NCI-H146 treated with DMSO at 0.1 percent for 48 hours (cell line): ENCODE results near the gene NUDT17.

Experiments
- DNase-seq: peaks from one replicate; lab custom pipeline; 2025; ENCODE audit not compliant: unreplicated experiment; lab: John Stamatoyannopoulos, UW

NUDT17 gene

DNA sequence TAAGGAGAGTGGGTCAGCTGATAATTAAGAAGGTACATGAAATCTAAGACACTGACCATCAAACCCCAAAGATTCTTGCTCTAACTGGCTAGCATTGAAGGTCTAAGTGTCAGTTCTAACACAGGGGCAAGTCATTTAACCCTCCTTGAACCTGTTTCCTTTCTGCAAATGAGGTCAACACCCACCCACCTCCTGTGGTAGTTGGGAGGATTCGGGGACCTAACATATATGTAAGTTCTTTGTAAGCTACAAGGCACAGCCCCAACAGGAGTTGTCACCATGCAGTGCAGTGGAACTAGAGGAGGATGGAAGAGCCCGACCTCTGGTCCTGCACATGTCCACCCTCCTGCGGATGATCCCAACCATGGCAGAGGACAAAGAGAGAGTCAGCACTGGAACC, 2.4 kb downstream of the NUDT17 start:
- no peak for DNase-seq

DNA sequence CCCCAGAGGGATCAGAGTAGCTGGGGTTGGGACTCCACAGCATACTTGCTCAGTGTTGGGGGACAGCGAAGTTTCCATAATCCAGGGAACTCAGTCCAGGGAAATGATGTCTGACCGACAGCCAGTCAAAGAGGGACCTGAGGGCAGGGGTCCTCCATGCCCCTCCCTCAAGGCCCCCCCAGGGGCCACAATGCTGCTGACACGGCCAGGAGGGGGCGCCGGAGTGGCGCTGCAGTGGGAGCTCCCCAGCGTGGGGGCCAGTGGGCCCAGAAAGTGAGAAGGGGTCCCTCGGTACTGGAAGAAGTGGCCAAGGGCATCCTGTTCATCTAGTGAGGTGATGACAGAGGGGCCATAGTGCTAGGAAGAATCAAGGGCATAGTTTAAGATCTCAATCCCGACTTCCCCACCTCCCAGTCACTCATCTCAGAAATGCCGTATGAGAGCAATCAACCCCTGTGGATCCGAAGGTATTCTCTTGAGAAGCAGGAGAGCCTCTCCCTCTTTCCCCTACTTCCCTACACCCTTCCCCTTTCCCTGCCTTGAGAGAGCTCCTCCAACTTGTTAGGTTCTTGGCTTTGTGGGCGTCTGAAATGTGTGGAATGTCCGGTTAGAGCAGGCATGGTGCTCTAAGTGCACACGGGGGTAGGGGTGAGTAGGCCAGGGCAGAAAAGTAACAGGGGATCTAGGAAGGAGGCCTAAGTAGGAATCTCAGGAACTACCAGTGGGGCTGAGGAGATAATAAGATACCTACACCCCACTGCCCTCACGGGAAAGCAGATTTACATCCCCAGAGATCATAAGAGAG, 4.1 kb downstream of the NUDT17 start:
- no peak for DNase-seq

DNA sequence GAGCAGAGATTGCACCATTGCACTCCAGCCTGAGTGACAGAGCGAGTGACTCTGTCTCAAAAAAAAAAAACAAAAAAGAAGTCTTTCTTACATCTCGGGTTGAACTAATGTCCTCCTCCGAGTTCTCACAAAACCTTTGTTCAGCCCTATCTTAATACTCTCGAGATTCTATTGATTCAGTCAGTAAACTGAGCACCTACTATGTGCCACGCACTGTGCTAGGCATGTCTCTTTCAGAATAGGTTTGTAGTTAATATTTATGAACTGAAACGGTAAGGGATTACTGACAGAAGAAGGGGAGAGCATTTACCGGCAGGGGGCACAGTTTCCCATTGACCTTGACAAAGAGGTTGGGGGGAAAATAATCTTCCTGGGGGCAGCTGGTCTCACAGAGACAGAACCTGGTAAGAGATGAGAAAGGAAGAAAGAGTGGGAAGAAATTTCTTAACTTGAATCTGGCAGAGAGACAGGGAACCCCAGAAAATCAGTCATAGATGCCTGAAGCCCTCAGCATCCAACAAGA, 10.1 kb downstream of the NUDT17 start:
- no peak for DNase-seq

DNA sequence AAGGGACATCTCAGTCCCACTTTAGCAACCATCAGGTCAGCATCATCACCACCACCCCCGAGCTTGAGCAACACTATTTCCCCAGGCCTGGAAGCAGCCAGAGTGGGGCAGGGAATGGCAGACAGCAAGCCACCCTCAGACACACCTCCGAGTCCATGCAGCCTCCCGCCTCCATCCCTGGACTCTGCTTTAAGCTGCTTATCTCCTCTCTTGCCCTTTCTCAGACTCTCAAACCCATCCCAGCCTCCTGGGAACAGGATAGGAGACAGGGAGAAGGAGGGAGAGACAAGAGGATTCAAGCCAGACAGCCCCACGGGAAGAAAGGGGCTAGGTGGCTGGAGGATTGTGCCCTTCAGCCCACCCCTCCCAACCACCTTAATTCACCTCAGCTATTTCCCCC, 11.7 kb downstream of the NUDT17 start:
- no peak for DNase-seq

DNA sequence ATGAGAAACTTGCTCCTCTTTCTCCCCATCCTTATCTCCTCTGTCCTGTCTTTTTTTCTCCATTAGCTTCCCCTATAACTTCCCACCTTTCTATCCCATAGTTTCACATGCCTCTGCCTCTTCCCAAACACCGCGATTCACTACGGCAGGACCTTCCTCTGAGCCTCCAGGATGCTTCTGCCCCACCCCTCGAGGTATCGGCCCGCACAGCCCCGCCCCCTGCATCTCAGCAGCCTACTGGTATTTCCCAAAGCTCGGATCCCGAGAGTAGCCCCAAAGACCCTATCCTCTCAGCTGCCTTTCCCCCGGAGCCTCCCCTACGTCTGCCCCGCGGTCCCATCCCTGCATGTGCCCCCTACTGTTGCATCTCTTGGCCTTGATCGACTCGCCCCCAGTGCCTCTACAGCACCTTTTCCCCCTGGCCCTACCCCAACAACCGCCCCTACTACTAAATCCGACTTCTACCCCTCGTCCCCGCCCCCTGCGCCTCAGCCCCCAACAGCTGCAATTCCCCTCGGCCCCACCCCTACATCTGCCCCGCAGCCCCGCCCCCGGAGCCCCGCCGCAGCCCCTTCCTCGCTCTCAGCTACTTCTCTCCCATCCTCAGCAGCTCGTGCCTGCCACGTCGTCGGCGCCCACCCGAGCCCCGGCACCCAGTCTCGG, 12.9 kb downstream of the NUDT17 start:
- DNase-seq: peak; percentile 47

DNA sequence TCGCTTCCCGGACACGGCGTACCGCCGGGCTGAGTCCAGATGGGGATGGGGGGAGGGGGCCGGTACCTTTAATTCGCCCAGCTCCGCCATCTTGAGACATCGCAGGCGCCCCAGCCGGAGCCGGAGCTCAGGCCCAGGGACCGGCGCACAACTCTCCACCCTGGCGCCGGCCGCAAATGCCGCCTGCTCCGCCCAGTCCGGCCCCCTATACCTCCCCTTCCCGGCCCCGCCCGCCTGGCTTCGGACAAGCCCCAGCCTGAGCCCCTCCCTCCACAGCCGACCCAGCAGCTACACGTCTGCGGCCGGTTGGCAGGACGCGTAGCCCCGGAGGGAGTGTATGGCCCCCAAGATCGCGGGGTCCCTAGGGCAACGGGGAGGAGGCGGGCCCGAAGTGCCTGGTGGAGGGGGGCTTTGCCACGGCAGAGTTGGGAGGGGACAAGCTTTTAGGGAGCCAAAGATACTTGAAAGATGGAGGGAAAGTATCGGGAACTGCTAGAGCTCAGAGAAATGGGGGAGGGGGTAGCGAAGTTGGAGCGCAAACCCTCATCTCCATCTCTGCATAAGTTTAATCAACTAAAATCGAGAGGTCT, 13.6 kb downstream of the NUDT17 start, which contains the start of gene PIAS3:
Gene PIAS3 (minus strand): TSS at position 181 of the 590 bp plus-strand sequence. CDS start 91 bp downstream, at position 90.
- DNase-seq: peak; percentile 77

DNA sequence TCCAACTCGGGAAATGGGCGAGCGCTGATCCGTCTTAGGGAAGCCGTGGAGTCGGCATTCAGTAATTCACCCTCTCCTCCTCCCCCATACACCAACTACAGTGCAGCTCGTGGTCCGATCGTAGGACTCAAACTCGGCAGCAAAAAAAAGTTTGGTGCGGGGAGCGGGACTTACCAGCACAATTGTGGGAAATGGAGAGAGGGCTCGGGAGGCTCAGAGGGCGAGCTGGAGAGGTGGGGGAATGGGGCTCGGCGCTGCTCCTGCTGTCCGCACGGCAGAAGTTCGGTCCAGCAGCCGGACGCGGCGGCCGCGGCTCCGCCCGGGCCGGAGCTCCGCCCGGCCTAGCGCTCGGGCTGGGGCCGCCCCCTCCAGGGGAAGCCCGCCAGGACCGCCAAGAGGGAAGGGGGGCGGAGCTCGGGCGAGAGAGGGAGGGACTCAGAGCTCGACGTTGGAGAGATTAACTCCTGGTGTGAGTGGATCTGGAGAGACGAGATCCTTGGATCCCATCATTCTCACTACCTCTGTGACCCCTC, 14.1 kb downstream of the NUDT17 start:
- DNase-seq: peak; percentile 50

DNA sequence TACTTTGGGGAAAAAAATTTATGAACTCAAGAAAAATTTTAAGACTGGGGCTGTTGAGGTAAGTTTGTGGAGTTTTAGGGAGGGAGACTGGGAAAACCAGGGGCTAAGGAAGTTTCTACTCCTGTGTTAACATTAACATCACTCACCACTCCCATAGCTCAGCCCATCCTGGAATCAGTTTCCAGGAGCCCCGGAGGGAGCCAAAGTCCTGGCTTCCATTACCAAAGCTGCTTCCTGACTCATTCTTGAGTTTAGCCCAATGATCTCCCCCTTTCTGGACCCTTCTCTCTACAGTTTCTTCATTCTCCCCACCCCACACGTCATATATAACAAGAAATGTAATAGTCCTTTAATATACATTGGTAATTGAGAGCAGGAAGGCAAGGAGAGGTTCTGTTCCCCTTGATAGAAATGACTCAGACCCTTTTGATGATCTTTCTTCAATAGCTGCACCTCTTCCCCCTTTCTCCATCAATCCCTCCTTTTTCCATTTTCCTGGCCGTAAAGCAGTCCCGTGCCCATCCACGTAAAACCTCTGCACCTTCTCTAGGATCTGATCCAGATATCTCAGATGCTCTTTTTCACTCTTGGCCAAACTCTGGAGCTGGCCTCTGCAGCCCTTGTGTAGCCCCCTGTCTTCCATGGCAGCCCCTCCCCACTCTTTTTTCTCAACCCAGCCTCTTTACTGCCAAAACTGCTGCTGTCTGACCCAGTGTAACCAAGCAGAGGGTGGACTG, 18.0 kb downstream of the NUDT17 start:
- no peak for DNase-seq

DNA sequence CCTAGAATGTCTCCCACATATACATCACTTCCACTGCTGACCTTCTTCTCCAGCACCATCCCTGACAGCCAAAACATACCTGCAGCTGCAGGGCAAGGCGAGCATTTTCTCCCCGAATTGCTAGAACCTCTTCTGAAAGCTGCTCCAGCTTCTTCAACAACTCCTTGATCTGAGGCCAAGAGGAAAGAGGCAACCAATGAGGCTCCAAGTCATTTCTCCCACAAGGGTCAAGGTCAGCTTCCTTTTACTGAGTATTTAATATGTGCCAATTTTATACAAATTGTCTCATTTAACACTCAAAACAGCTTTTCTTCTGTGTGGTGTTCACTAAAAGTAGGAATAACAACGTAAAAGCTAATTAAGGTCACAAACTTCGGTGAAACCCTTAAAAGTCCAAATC, 22.8 kb downstream of the NUDT17 start:
- no peak for DNase-seq

DNA sequence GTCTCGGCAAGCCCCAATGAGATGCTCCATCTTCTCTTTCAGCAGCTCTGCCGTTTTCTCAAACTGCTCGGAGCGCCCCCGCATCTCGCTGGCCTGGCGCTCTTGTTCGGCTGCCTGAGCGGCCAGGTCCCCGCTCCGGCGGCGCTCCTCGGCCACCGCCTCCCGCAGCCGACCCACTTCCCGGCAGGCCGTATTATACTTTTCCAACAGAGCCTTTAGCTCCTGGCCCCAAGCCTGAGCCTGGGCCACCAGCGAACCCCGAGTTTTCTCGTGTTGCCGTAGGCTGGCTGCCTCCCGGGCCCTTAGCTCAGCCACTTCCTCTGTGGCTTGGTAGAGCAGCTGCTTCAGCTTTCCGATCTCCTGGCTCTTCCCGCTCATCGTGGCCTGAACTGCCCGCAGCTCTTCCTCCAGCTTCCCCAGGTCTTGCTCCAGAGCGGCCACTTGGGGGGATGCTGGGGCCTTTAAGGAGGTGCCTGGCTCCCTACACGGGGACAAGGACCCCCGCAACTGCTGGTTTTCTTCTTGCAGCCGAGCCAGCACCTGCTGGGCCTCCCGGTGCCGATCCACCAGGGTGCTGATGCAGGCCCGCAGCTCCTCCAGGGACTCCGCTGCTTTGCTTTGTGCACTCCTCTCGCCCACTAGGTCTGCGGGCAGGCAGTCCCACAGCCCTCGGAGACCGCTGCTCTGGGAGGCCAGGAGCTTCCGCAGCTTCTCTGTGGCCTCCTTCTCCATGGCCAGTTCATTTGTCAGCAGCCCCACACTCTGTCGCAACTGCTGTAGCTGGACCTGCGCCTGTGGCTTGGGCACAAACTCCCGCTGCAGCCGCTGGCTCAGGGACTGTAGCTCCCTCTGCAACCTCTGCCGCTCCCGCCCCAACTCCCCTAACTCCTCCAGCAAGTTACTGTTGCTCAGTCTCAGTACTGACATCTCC, 26.8 kb downstream of the NUDT17 start:
- no peak for DNase-seq

DNA sequence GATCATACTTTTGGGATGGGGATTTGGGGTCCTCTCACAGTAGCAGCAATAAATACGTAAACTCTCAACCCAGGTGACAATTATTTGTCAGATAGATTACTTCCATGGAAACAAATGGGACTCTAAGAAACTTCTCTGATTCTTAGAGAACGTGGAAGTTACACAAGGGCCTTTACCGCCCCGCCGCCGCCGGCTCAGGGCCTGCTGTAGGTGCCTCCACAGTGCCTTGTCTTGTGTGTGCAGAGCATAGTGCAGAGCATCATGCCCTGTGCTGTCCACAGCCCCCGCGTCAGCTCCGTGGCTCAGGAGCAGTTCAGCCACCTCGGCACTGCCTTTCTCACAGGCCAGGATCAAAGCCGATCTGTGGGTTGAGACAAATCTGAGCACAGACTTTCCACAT, 29.2 kb downstream of the NUDT17 start:
- DNase-seq: no peak

DNA sequence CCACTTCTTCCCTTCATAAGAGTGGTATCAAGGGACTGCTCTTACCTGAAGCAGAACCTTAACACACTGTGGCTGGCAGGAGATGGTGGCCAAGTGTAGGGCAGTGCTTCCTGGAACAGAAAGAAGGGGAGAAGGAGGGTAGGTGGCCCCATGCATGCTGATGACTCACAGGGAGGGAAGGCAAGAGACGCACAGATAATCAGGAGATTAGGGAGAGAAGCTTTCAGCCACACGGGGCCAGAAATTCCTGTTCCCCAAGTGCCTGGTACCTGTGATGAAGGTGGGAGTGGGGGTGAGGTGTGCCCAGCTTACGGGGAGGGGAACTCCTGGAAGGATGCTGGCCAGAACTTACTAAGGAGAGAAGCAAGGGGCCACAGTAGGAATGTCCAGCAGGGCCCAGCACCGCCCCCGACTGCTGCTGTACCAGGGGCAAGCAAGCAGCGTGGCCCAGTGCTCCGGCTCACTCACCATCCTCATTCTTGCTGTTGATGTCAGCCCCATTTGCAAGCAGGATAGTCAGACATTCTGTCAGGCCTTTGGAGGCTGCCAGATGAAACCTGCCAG, 32.6 kb downstream of the NUDT17 start:
- DNase-seq: no peak

DNA sequence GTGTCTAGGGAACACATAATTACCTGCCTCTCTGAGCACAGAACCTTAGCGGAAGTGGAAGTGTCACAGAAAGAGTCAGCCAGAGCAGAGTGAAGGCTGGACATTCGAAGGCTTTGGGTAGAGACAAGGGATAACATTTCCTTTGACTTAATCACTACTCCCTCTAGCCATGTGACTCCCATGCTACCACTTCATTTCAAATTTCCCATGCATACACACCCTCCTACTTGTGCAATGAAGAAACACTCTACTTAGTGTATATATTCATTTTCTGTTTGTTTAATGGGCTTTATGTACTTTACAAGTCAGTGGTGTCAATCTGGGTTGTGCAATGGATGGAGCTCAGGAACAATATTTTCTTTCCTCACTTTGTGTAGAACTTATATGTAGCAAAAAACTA, 33.3 kb downstream of the NUDT17 start:
- DNase-seq: no peak

DNA sequence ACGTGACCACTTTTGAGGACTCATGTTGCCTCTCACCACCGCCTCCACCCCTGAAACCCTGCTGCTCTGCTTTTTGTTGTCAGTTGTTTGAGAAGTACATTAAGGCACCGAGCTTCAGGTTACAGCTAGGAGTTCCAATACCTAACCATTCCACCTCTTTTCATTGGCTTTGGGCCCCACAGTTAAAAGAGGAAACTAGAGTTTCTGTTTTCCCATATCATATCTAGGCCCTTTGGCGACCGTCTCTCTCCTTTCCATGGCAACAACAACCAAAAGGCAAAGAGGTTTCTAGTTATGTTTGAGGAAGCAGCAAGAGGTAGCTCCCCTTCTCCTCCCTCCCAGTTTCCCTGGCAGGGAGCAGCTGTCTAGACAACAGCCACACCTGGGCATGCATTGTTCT, 34.3 kb downstream of the NUDT17 start:
- DNase-seq: peak; percentile 98

DNA sequence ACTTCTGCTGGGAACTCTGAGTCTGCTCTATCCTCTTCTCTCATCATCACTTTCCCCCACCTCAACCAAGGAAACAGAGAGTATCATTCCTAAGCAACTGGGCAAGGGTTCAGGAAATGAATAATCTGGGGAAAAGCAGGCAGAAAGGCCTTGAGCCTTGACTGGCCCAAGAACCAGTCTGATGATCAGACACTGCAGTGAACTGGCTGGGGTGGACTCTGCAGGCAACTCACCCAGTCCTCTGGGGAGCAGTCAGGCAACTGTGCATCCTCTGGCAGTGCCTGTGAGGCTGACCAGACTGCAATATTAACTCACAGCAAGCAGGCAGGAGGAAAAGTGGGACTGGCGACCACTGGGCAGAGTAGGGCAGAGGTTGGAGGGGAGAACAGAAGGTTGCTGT, 39.2 kb downstream of the NUDT17 start:
- DNase-seq: no peak

DNA sequence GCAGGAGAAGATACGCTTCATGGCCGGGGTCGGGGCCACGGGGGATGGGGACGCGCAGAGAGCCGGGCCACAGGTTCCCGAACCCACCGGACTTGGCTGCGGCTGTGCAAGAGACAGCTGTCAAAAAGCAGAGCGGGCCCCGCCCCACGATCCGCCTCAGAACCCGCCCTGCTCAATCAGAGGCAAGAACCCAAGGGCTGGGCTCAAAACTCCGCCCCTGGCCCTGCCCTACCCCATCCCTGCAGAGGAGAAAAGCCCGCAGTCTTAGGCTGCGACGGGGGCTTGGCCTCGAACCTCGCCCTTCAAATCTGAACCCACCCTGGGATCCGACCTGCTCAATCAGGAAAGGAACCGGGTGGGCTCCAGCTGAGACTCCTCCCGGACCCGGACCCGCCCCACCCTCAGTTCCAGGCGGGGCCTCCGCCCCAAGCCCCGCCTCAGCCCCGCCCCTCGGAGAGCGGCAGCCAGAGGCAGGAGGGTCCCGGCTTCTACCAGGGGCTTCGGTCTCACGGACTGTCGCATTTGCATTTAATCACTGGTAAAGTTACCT, 40.4 kb downstream of the NUDT17 start, which contains the start of gene ANKRD35:
Gene ANKRD35 (minus strand): TSS at position 129 of the 550 bp plus-strand sequence. CDS start 108 bp downstream, at position 21.
- DNase-seq: peak; percentile 73

DNA sequence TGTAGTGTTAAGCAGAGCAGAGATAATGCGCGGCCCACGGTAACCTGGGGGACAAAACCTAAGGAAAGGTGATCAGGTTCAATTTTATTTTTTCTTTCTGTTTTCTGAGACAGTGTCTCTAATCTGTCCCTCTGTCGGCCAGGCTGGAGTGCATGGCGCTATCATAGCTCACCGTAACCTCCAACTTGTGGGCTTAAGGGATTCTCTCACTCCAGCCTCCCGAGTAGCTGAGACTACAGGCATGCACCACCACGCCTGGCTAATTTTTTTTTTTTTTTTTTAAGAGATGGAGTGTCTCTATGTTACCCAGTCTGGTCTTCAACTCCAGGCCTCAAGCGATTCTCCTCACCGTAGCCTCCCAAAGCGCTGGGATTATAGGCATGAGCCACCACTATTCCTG, 41.0 kb downstream of the NUDT17 start:
- no peak for DNase-seq

DNA sequence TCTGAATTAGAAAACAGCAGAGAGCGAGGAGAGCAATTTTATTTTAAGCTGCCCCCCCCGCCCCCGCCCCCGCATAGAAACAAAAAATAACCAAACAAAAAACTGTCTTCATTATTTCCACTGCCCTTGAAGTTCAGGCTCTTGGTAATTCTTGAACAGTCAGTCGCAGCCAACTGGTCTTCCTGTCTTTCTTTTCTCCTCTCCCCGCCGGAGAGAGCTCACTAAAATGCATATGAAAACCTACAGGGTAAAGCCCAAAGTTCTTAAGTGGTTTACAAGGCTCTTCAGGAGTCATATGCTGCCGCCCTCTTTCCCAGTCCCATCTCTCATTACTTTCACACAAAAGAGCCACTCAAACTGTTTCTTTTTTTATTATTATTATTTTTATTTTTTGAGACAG, 41.4 kb downstream of the NUDT17 start:
- no peak for DNase-seq

DNA sequence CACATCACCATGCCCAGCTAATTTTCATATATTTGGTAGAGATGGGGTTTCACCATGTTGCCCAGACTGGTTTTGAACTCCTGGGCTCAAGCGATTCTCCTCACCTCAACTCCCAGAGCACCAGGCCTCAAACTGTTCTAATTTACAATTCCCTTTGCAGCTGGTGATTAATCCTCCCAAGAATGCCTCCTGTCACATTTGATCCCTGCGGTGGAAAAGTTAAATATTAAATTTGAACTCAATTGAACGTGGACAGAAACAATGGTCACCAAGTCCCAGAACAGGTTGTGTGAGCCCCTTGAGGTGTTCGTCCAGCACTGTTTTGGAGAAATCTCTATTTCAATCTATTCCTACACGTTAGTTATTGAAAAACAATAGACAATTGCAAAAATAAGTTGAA, 42.2 kb downstream of the NUDT17 start:
- DNase-seq: no peak
